ENCODE data around the gene GMDS.

Gene GMDS

GRCh38 chr6:1591243-1591642 is 654.2 kb downstream of the GMDS start:
- Histone ChIP-seq H3K36me3 (ENCODE audit: control insufficient read depth in 1 of 2, insufficient read depth in 2 of 2, low read length in 2 of 2) (no peaks in the 10 kb centered on the region), H2BK5ac (ENCODE audit: low read depth, low read length, poor library complexity) (no peak overlapping the region), H2AK5ac (ENCODE audit: low read length) (no peak overlapping the region), H3K18ac (ENCODE audit: low read length) (no peak overlapping the region), H3K4me2 (ENCODE audit: low read length) (no peak overlapping the region), H2AFZ (ENCODE audit: insufficient read depth, low read length, poor library complexity) (no peak overlapping the region), H4K12ac (ENCODE audit: low read depth, low read length) (no peak overlapping the region), H3K23ac (ENCODE audit: low read length) (no peak overlapping the region), H3K79me2 (ENCODE audit: control insufficient read depth, insufficient read depth, low read length, poor library complexity) (no peaks in the 10 kb centered on the region), H4K8ac (ENCODE audit: low read depth, low read length) (no peak overlapping the region), H3K27me3 (ENCODE audit: insufficient read depth, low read length) (no peaks in the 10 kb centered on the region), H2BK120ac (ENCODE audit: insufficient read depth, low read length, poor library complexity) (no peak overlapping the region), H3K9me3 (ENCODE audit: insufficient read depth, low read depth, low read length) (peaks cover 5% of the 10 kb centered on the region), H3K9ac (ENCODE audit: low read length) (no peak overlapping the region), H3K4me1 (ENCODE audit: control insufficient read depth in 1 of 2, insufficient read depth in 2 of 2, low read length in 2 of 2) (no peaks in the 10 kb centered on the region), H2BK12ac (ENCODE audit: low read length) (no peak overlapping the region), H3K4ac (ENCODE audit: low read depth, low read length) (no peak overlapping the region), H3K27ac (ENCODE audit: low read depth, low read length) (no peak overlapping the region), H4K91ac (ENCODE audit: low read depth, low read length) (no peak overlapping the region), H3K4me3 (ENCODE audit: low read depth, low read length) (no peak overlapping the region), H3K14ac (ENCODE audit: low read length) (no peak overlapping the region), H3K79me1 (ENCODE audit: low read length) (no peaks in the 10 kb centered on the region)
- no peak for DNase-seq
- no CpG with 5 or more reads among the region's 5 CpGs for WGBS (ENCODE audit: extremely low coverage, insufficient coverage, insufficient read length)

GRCh38 chr6:1590580-1590979 is 654.8 kb downstream of the GMDS start:
- no peak overlapping the region for H4K8ac ChIP-seq (ENCODE audit: low read depth, low read length)
- no peaks in the 10 kb centered on the region for H3K27me3 ChIP-seq (ENCODE audit: insufficient read depth, low read length)
- H3K4me2 ChIP-seq (ENCODE audit: low read length): no peak overlapping the region
- H2BK12ac ChIP-seq (ENCODE audit: low read length): no peak overlapping the region
- no peak for DNase-seq
- H2AK5ac ChIP-seq (ENCODE audit: low read length): no peak overlapping the region
- H3K36me3 ChIP-seq (ENCODE audit: control insufficient read depth in 1 of 2, insufficient read depth in 2 of 2, low read length in 2 of 2): no peaks in the 10 kb centered on the region
- no peak overlapping the region for H4K12ac ChIP-seq (ENCODE audit: low read depth, low read length)
- no peak overlapping the region for H3K18ac ChIP-seq (ENCODE audit: low read length)
- no peak overlapping the region for H3K23ac ChIP-seq (ENCODE audit: low read length)
- no peak overlapping the region for H2BK5ac ChIP-seq (ENCODE audit: low read depth, low read length, poor library complexity)
- no peak overlapping the region for H3K4ac ChIP-seq (ENCODE audit: low read depth, low read length)
- no peaks in the 10 kb centered on the region for H3K4me1 ChIP-seq (ENCODE audit: control insufficient read depth in 1 of 2, insufficient read depth in 2 of 2, low read length in 2 of 2)
- WGBS (ENCODE audit: extremely low coverage, insufficient coverage, insufficient read length): no CpG with 5 or more reads among the region's 9 CpGs
- H3K14ac ChIP-seq (ENCODE audit: low read length): no peak overlapping the region
- no peak overlapping the region for H3K4me3 ChIP-seq (ENCODE audit: low read depth, low read length)
- H4K91ac ChIP-seq (ENCODE audit: low read depth, low read length): no peak overlapping the region
- no peak overlapping the region for H2BK120ac ChIP-seq (ENCODE audit: insufficient read depth, low read length, poor library complexity)
- H2AFZ ChIP-seq (ENCODE audit: insufficient read depth, low read length, poor library complexity): no peak overlapping the region
- no peak overlapping the region for H3K27ac ChIP-seq (ENCODE audit: low read depth, low read length)
- H3K79me2 ChIP-seq (ENCODE audit: control insufficient read depth, insufficient read depth, low read length, poor library complexity): no peaks in the 10 kb centered on the region
- H3K79me1 ChIP-seq (ENCODE audit: low read length): no peaks in the 10 kb centered on the region
- peaks cover 5% of the 10 kb centered on the region for H3K9me3 ChIP-seq (ENCODE audit: insufficient read depth, low read depth, low read length)
- no peak overlapping the region for H3K9ac ChIP-seq (ENCODE audit: low read length)

- Histone ChIP-seq H3K4me1 (ENCODE audit: control insufficient read depth in 1 of 2, insufficient read depth in 2 of 2, low read length in 2 of 2) (no peaks in the 10 kb centered on the region), H3K27ac (ENCODE audit: low read depth, low read length) (no peak overlapping the region), H3K79me2 (ENCODE audit: control insufficient read depth, insufficient read depth, low read length, poor library complexity) (no peaks in the 10 kb centered on the region), H4K91ac (ENCODE audit: low read depth, low read length) (no peak overlapping the region), H3K36me3 (ENCODE audit: control insufficient read depth in 1 of 2, insufficient read depth in 2 of 2, low read length in 2 of 2) (no peaks in the 10 kb centered on the region), H3K4me3 (ENCODE audit: low read depth, low read length) (no peak overlapping the region), H2AK5ac (ENCODE audit: low read length) (no peak overlapping the region), H3K9ac (ENCODE audit: low read length) (no peak overlapping the region), H2BK5ac (ENCODE audit: low read depth, low read length, poor library complexity) (no peak overlapping the region), H2AFZ (ENCODE audit: insufficient read depth, low read length, poor library complexity) (no peak overlapping the region), H3K4me2 (ENCODE audit: low read length) (no peak overlapping the region), H3K79me1 (ENCODE audit: low read length) (no peaks in the 10 kb centered on the region), H2BK12ac (ENCODE audit: low read length) (no peak overlapping the region), H4K12ac (ENCODE audit: low read depth, low read length) (no peak overlapping the region), H3K27me3 (ENCODE audit: insufficient read depth, low read length) (no peaks in the 10 kb centered on the region), H3K4ac (ENCODE audit: low read depth, low read length) (no peak overlapping the region), H3K14ac (ENCODE audit: low read length) (no peak overlapping the region), H3K18ac (ENCODE audit: low read length) (no peak overlapping the region), H2BK120ac (ENCODE audit: insufficient read depth, low read length, poor library complexity) (no peak overlapping the region), H3K23ac (ENCODE audit: low read length) (no peak overlapping the region), H4K8ac (ENCODE audit: low read depth, low read length) (no peak overlapping the region), H3K9me3 (ENCODE audit: insufficient read depth, low read depth, low read length) (peaks cover 5% of the 10 kb centered on the region)
- DNase-seq: no peak
- WGBS (ENCODE audit: extremely low coverage, insufficient coverage, insufficient read length): no CpG with 5 or more reads among the region's 6 CpGs
These were observed 656.2 kb downstream of the GMDS start for GRCh38 chr6:1589208-1589607.

GRCh38 chr6:1587977-1588376 is 657.4 kb downstream of the GMDS start:
- Histone ChIP-seq H2BK120ac (ENCODE audit: insufficient read depth, low read length, poor library complexity) (no peak overlapping the region), H3K27ac (ENCODE audit: low read depth, low read length) (no peak overlapping the region), H4K12ac (ENCODE audit: low read depth, low read length) (no peak overlapping the region), H3K9ac (ENCODE audit: low read length) (no peak overlapping the region), H2AFZ (ENCODE audit: insufficient read depth, low read length, poor library complexity) (no peak overlapping the region), H2BK5ac (ENCODE audit: low read depth, low read length, poor library complexity) (no peak overlapping the region), H4K8ac (ENCODE audit: low read depth, low read length) (no peak overlapping the region), H2AK5ac (ENCODE audit: low read length) (no peak overlapping the region), H3K23ac (ENCODE audit: low read length) (no peak overlapping the region), H4K91ac (ENCODE audit: low read depth, low read length) (no peak overlapping the region), H3K4me3 (ENCODE audit: low read depth, low read length) (no peak overlapping the region), H3K4ac (ENCODE audit: low read depth, low read length) (no peak overlapping the region), H3K79me2 (ENCODE audit: control insufficient read depth, insufficient read depth, low read length, poor library complexity) (no peaks in the 10 kb centered on the region), H3K27me3 (ENCODE audit: insufficient read depth, low read length) (no peaks in the 10 kb centered on the region), H3K9me3 (ENCODE audit: insufficient read depth, low read depth, low read length) (peaks cover 5% of the 10 kb centered on the region), H3K4me1 (ENCODE audit: control insufficient read depth in 1 of 2, insufficient read depth in 2 of 2, low read length in 2 of 2) (no peaks in the 10 kb centered on the region), H3K36me3 (ENCODE audit: control insufficient read depth in 1 of 2, insufficient read depth in 2 of 2, low read length in 2 of 2) (no peaks in the 10 kb centered on the region), H3K18ac (ENCODE audit: low read length) (no peak overlapping the region), H3K14ac (ENCODE audit: low read length) (no peak overlapping the region), H3K79me1 (ENCODE audit: low read length) (no peaks in the 10 kb centered on the region), H3K4me2 (ENCODE audit: low read length) (no peak overlapping the region), H2BK12ac (ENCODE audit: low read length) (no peak overlapping the region)
- no CpG with 5 or more reads among the region's 12 CpGs for WGBS (ENCODE audit: extremely low coverage, insufficient coverage, insufficient read length)
- no peak for DNase-seq
